OCI-LY7 (cell line): ENCODE measurements around the gene OTOF. TPM values are rescaled to one million over a fixed set of nuclear protein-coding genes. Genes with fewer than 3 reads are reported as not detected.

ENCODE experiments used
- BruUV-seq: library from RNA; stranded (reverse); fragments of 400-500 nt; replicated peaks from 2 replicates; lab custom pipeline; 2021; lab: Mats Ljungman, UMichigan
- CTCF ChIA-PET: fragments of 300-600 bp; sonication (Branson Sonifier 250); formaldehyde crosslinking; loops from one replicate; lab custom pipeline; 2022; ENCODE audit warnings: antibody characterized with exemption; ENCODE audit not compliant: unreplicated experiment; lab: Charles Lee
- POLR2A ChIA-PET: fragments of 300-600 bp; sonication (Branson Sonifier 250); formaldehyde crosslinking; loops from one replicate; lab custom pipeline; 2022; ENCODE audit warnings: antibody characterized with exemption; lab: Charles Lee
- DNase-seq: peaks from one replicate; pipeline ENCODE4 v3.0.0-alpha.2; 2015; ENCODE audit warnings: low spot score
- H2AFZ ChIP-seq: fragments of 200-600 bp; sonication (generic), shearing (Covaris generic); 2 replicates; pipeline ENCODE4 v1.6.1; 2014; ENCODE audit warnings: mild to moderate bottlenecking, antibody characterized with exemption, low read length, moderate library complexity
- H3K27ac ChIP-seq: fragments of 200-600 bp; sonication (generic); 2 replicates; pipeline ENCODE4 v1.5.1; 2014; ENCODE audit warnings: mixed run types, low read depth, mild to moderate bottlenecking, moderate library complexity, low read length, inconsistent platforms; ENCODE audit not compliant: poor library complexity, severe bottlenecking
- H3K36me3 ChIP-seq: fragments of 200-600 bp; sonication (generic); 2 replicates; pipeline ENCODE4 v1.6.1; 2014; ENCODE audit warnings: mild to moderate bottlenecking, antibody characterized with exemption, low read length, moderate library complexity, mixed read lengths; ENCODE audit not compliant: insufficient read depth
- H3K4me1 ChIP-seq: fragments of 200-600 bp; sonication (generic); 2 replicates; pipeline ENCODE4 v1.5.1; 2014; ENCODE audit warnings: mild to moderate bottlenecking, low read length; ENCODE audit not compliant: insufficient read depth, poor library complexity, severe bottlenecking
- H3K4me2 ChIP-seq: fragments of 200-600 bp; sonication (generic); 2 replicates; pipeline ENCODE4 v1.6.1; 2014; ENCODE audit warnings: mild to moderate bottlenecking, low read length
- H3K4me3 ChIP-seq: fragments of 200-600 bp; sonication (generic); 2 replicates; pipeline ENCODE4 v1.5.1; 2014; ENCODE audit warnings: mild to moderate bottlenecking, low read depth, low read length; ENCODE audit not compliant: poor library complexity, severe bottlenecking
- H3K79me2 ChIP-seq: fragments of 200-600 bp; sonication (generic); 2 replicates; pipeline ENCODE4 v1.6.1; 2016; ENCODE audit warnings: low read depth, mild to moderate bottlenecking, low read length, moderate library complexity, mixed read lengths; ENCODE audit not compliant: insufficient read depth
- H3K9me2 ChIP-seq: fragments of 200-600 bp; sonication (generic); 2 replicates; pipeline ENCODE4 v1.6.1; 2016; ENCODE audit warnings: mild to moderate bottlenecking, low read length, mixed read lengths; ENCODE audit not compliant: insufficient read depth
- H3K9me3 ChIP-seq: fragments of 200-600 bp; sonication (generic); 2 replicates; pipeline ENCODE4 v1.6.1; 2014; ENCODE audit warnings: mild to moderate bottlenecking, mixed run types, low read length, mixed read lengths
- H4K20me1 ChIP-seq: fragments of 200-600 bp; sonication (generic); 2 replicates; pipeline ENCODE4 v1.6.1; 2014; ENCODE audit warnings: mild to moderate bottlenecking, antibody characterized with exemption, low read length, moderate library complexity, mixed read lengths; ENCODE audit not compliant: insufficient read depth
- EZH2phosphoT487 ChIP-seq: fragments of 200-600 bp; sonication (generic); IDR thresholded peaks from 2 replicates; pipeline ENCODE4 v1.6.1; 2018; ENCODE audit warnings: low read depth, borderline replicate concordance, mild to moderate bottlenecking, mixed run types, antibody characterized with exemption, low read length, moderate library complexity, mixed read lengths
- intact Hi-C: fragments of 100-400 bp; cut with micrococcal nuclease; formaldehyde crosslinking; loops from one replicate; pipeline ENCODE4 v1.10.0; 2022; ENCODE audit not compliant: unreplicated experiment
- total RNA-seq, 2 experiments: library from RNA; depleted of rRNA in 1 of 2; stranded (reverse); fragments of >200 nt in 1 of 2; shearing (Covaris generic) in 1 of 2; gene quantifications; 2 replicates each; pipeline ENCODE4 v1.2.3, GENCODE V29; 2014 to 2022
- TF ChIP-seq, protein P1 (sequence below): fragments of 200-600 bp; sonication (generic); conservative IDR thresholded peaks from 2 replicates; pipeline ENCODE4 v1.5.1; 2014; ENCODE audit warnings: mild to moderate bottlenecking, antibody characterized with exemption, low read length, moderate library complexity, mixed read lengths

Gene OTOF
- total RNA-seq, 2 experiments from 2014 or later = not detected

GRCh38 chr2:26486789-26487188 lies 8.9 kb upstream of the OTOF start:
- H4K20me1 ChIP-seq = no peaks in the 10 kb centered on the region
- H3K9me2 ChIP-seq = no peaks in the 10 kb centered on the region
- no TSS peak for BruUV-seq
- H2AFZ ChIP-seq = no peak overlapping the region
- no peaks in the 10 kb centered on the region for H3K4me1 ChIP-seq
- ChIA-PET CTCF (no interaction called here), POLR2A (no interaction called here)
- H3K27ac ChIP-seq = no peak overlapping the region
- no peak overlapping the region for H3K4me3 ChIP-seq
- H3K9me3 ChIP-seq = no peaks in the 10 kb centered on the region
- TF ChIP-seq, protein P1, sequence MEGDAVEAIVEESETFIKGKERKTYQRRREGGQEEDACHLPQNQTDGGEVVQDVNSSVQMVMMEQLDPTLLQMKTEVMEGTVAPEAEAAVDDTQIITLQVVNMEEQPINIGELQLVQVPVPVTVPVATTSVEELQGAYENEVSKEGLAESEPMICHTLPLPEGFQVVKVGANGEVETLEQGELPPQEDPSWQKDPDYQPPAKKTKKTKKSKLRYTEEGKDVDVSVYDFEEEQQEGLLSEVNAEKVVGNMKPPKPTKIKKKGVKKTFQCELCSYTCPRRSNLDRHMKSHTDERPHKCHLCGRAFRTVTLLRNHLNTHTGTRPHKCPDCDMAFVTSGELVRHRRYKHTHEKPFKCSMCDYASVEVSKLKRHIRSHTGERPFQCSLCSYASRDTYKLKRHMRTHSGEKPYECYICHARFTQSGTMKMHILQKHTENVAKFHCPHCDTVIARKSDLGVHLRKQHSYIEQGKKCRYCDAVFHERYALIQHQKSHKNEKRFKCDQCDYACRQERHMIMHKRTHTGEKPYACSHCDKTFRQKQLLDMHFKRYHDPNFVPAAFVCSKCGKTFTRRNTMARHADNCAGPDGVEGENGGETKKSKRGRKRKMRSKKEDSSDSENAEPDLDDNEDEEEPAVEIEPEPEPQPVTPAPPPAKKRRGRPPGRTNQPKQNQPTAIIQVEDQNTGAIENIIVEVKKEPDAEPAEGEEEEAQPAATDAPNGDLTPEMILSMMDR = no peak
- no peak for TF ChIP-seq EZH2phosphoT487
- no peak for DNase-seq
- intact Hi-C loops = no loop called here
- H3K4me2 ChIP-seq = no peak overlapping the region
- H3K36me3 ChIP-seq = no peaks in the 10 kb centered on the region
- no peaks in the 10 kb centered on the region for H3K79me2 ChIP-seq

- CTCF ChIA-PET = no interaction called here
- TF ChIP-seq, protein P1 = no peak
- TF ChIP-seq EZH2phosphoT487 = no peak
Measured at GRCh38 chr2:26485725-26486418, 7.9 kb upstream of the OTOF start.

GRCh38 chr2:26485099-26485498 lies 7.2 kb upstream of the OTOF start:
- Histone ChIP-seq H3K4me3 (no peak overlapping the region), H4K20me1 (no peaks in the 10 kb centered on the region), H3K27ac (no peak overlapping the region), H3K79me2 (no peaks in the 10 kb centered on the region), H3K4me1 (no peaks in the 10 kb centered on the region), H3K36me3 (no peaks in the 10 kb centered on the region), H3K9me2 (no peaks in the 10 kb centered on the region), H3K4me2 (no peak overlapping the region), H3K9me3 (no peaks in the 10 kb centered on the region), H2AFZ (no peak overlapping the region)
- intact Hi-C loops = no loop called here
- TF ChIP-seq, protein P1 = no peak
- no peak for TF ChIP-seq EZH2phosphoT487
- ChIA-PET CTCF (no interaction called here), POLR2A (no interaction called here)
- no TSS peak for BruUV-seq
- DNase-seq = no peak

More at GRCh38 chr2:26485725-26486418, 7.9 kb upstream of the OTOF start:
- Histone ChIP-seq H3K4me1 (no peaks in the 10 kb centered on the region), H3K4me3 (no peak overlapping the region), H2AFZ (no peak overlapping the region), H3K36me3 (no peaks in the 10 kb centered on the region), H3K9me3 (no peaks in the 10 kb centered on the region), H3K9me2 (no peaks in the 10 kb centered on the region), H3K27ac (no peak overlapping the region), H3K79me2 (no peaks in the 10 kb centered on the region), H4K20me1 (no peaks in the 10 kb centered on the region), H3K4me2 (no peak overlapping the region)
- POLR2A ChIA-PET = no interaction called here
- intact Hi-C loops = no loop called here
- no peak for DNase-seq
- BruUV-seq = no TSS peak
